Measurements from ENCODE around the gene ATP1A3. TPM values are rescaled to one million over a fixed set of nuclear protein-coding genes. Genes with fewer than 3 reads are reported as not detected.
A peak's percentile ranks its signal among the peaks of the same experiment; 100 is the strongest.

ATP1A3 gene
- total RNA-seq, 2 experiments from 2014 or later = 3.2 to 4.6 TPM

- intact Hi-C loops (cut with DNase I, micrococcal nuclease) = loop anchor here in 1 of 2 experiments (2.0 to 5.0 kb wide), 2 partner anchors 72 to 116 kb away; partner anchors contain the start of gene ZNF574
- ChIA-PET CTCF (interaction anchor here (5.0 kb wide), 1 partner anchor 102 kb away, joined by 30 read pairs; the partner anchor contains the start of gene RPS19), POLR2A (no interaction called here)
- Histone ChIP-seq H3K4me3 (ENCODE audit: low read length) (no peak overlapping the region), H3K27ac (ENCODE audit: low read depth in 1 of 2, low read length in 2 of 2) (no peak overlapping the region), H3K36me3 (ENCODE audit: insufficient read depth, low read length) (peaks cover 6% of the 10 kb centered on the region), H3K27me3 (ENCODE audit: control insufficient read depth in 1 of 2, insufficient read depth in 2 of 2, low read length in 2 of 2) (no peaks in the 10 kb centered on the region), H3K4me1 (ENCODE audit: insufficient read depth, low read length) (peaks cover 24% of the 10 kb centered on the region), H3K9me3 (ENCODE audit: control insufficient read depth in 1 of 2, insufficient read depth in 1 of 2, low read length in 2 of 2) (no peaks in the 10 kb centered on the region)
- DNase-seq = no peak
- H3K27me3 Mint-ChIP-seq = no peaks in the 10 kb centered on the region
- H3K36me3 Mint-ChIP-seq (ENCODE audit: low read depth) = peaks cover 13% of the 10 kb centered on the region
- no peak overlapping the region for H3K27ac Mint-ChIP-seq
- peak overlapping the region; percentile 62 for H3K4me3 Mint-ChIP-seq
- H3K9me3 Mint-ChIP-seq = no peaks in the 10 kb centered on the region
- peaks cover 23% of the 10 kb centered on the region for H3K4me1 Mint-ChIP-seq (ENCODE audit: low read depth)
- no peak for TF ChIP-seq CTCF (IDR thresholded peaks at IDR 0.05)
- ATAC-seq (ENCODE audit: poor library complexity) = no peak
These were observed 33.1 kb downstream of the ATP1A3 start for GRCh38 chr19:41960973-41961372.

GRCh38 chr19:41959056-41960053 is 34.7 kb downstream of the ATP1A3 start, which contains the start of gene RABAC1:
Gene RABAC1 (minus strand): TSS chr19:41959321. CDS start chr19:41959292, 29 bp downstream.
- Histone ChIP-seq H3K27ac (ENCODE audit: low read depth in 1 of 2, low read length in 2 of 2) (peak within 1 kb of the TSS; percentile 81 to 87), H3K4me3 (ENCODE audit: low read length) (peak within 1 kb of the TSS; percentile 93), H3K27me3 (ENCODE audit: control insufficient read depth in 1 of 2, insufficient read depth in 2 of 2, low read length in 2 of 2) (no peaks in the 10 kb centered on the region), H3K36me3 (ENCODE audit: insufficient read depth, low read length) (peaks cover 11% of the 10 kb centered on the region), H3K9me3 (ENCODE audit: control insufficient read depth in 1 of 2, insufficient read depth in 1 of 2, low read length in 2 of 2) (no peaks in the 10 kb centered on the region), H3K4me1 (ENCODE audit: insufficient read depth, low read length) (peaks cover 24% of the 10 kb centered on the region)
- Mint-ChIP-seq H3K4me1 (ENCODE audit: low read depth) (peaks cover 23% of the 10 kb centered on the region), H3K9me3 (no peaks in the 10 kb centered on the region), H3K27ac (peak within 1 kb of the TSS; percentile 78), H3K36me3 (ENCODE audit: low read depth) (peaks cover 13% of the 10 kb centered on the region), H3K4me3 (peak within 1 kb of the TSS; percentile 91), H3K27me3 (no peaks in the 10 kb centered on the region)
- DNase-seq (peak; percentile 76 to 93 (median 86)), ATAC-seq (ENCODE audit: poor library complexity) (peak; percentile 85)
- ChIA-PET POLR2A (interaction anchor here (1.0 to 4.0 kb wide), 11 partner anchors 14 to 100 kb away, joined by 3 to 22 read pairs (median 5); partner anchors contain the start of gene RPS19), CTCF (interaction anchor here (0.9 to 5.0 kb wide), 9 partner anchors 40 to 165 kb away, joined by 3 to 30 read pairs (median 5); partner anchors contain the start of gene RPS19)
- no peak for TF ChIP-seq CTCF (IDR thresholded peaks at IDR 0.05)
- intact Hi-C loops (cut with DNase I, micrococcal nuclease) = loop anchor here (1.0 to 5.0 kb wide), 4 partner anchors 14 to 118 kb away; partner anchors contain the start of genes RPS19 (in 1 of the 2) and ZNF574 (in 1 of the 2)

- Histone ChIP-seq H3K36me3 (ENCODE audit: insufficient read depth, low read length) (peaks cover 11% of the 10 kb centered on the region), H3K27ac (ENCODE audit: low read depth in 1 of 2, low read length in 2 of 2) (peak overlapping the region; percentile 81 to 87), H3K4me3 (ENCODE audit: low read length) (peak overlapping the region; percentile 93), H3K4me1 (ENCODE audit: insufficient read depth, low read length) (peaks cover 24% of the 10 kb centered on the region), H3K9me3 (ENCODE audit: control insufficient read depth in 1 of 2, insufficient read depth in 1 of 2, low read length in 2 of 2) (no peaks in the 10 kb centered on the region), H3K27me3 (ENCODE audit: control insufficient read depth in 1 of 2, insufficient read depth in 2 of 2, low read length in 2 of 2) (no peaks in the 10 kb centered on the region)
- H3K4me1 Mint-ChIP-seq (ENCODE audit: low read depth) = peaks cover 23% of the 10 kb centered on the region
- peak overlapping the region; percentile 78 for H3K27ac Mint-ChIP-seq
- DNase-seq = peak; percentile 66 to 91 (median 82)
- ChIA-PET POLR2A (interaction anchor here (0.8 to 4.0 kb wide), 11 partner anchors 13 to 99 kb away, joined by 3 to 22 read pairs (median 5); partner anchors contain the start of gene RPS19), CTCF (interaction anchor here (0.9 to 5.0 kb wide), 12 partner anchors 13 to 165 kb away, joined by 3 to 30 read pairs (median 5); partner anchors contain the start of gene RPS19)
- H3K4me3 Mint-ChIP-seq = peak overlapping the region; percentile 90
- H3K9me3 Mint-ChIP-seq = no peaks in the 10 kb centered on the region
- intact Hi-C loops (cut with DNase I, micrococcal nuclease) = loop anchor here (1.0 to 2.0 kb wide), 3 partner anchors 13 to 99 kb away; partner anchors contain the start of gene RPS19 (in 1 of the 2)
- peak; percentile 68 for ATAC-seq (ENCODE audit: poor library complexity)
- no peaks in the 10 kb centered on the region for H3K27me3 Mint-ChIP-seq
- TF ChIP-seq CTCF (IDR thresholded peaks at IDR 0.05) = no peak
- peaks cover 13% of the 10 kb centered on the region for H3K36me3 Mint-ChIP-seq (ENCODE audit: low read depth)
These were observed 35.5 kb downstream of the ATP1A3 start for GRCh38 chr19:41958367-41959055.

Measured in CD4-positive, alpha-beta T cell (primary cell).